ENCODE results near the gene ONECUT1.

DNA sequence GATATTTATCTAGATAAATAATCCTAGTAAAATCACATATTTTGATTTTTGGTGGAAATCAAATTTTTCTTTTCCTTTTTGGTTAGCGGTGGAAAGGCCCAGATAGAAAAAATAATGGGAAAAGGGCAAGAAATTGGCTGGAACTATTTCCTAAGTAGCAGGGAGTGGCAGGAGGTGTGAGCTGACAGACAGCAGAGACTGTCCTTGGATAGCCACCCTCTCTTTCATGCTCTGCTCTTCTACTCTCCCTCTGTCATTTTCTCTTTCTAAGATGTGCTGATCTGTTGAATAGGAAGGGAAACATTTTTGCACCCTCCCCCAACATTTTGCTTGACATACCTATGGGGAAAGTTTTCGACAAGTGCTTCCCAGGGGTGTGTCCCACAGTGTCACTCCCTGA lies 18.9 kb upstream of the ONECUT1 start:
- TF ChIP-seq, protein P1, sequence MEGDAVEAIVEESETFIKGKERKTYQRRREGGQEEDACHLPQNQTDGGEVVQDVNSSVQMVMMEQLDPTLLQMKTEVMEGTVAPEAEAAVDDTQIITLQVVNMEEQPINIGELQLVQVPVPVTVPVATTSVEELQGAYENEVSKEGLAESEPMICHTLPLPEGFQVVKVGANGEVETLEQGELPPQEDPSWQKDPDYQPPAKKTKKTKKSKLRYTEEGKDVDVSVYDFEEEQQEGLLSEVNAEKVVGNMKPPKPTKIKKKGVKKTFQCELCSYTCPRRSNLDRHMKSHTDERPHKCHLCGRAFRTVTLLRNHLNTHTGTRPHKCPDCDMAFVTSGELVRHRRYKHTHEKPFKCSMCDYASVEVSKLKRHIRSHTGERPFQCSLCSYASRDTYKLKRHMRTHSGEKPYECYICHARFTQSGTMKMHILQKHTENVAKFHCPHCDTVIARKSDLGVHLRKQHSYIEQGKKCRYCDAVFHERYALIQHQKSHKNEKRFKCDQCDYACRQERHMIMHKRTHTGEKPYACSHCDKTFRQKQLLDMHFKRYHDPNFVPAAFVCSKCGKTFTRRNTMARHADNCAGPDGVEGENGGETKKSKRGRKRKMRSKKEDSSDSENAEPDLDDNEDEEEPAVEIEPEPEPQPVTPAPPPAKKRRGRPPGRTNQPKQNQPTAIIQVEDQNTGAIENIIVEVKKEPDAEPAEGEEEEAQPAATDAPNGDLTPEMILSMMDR (IDR thresholded peaks at IDR 0.05): no peak
- TF ChIP-seq POLR2A (IDR thresholded peaks at IDR 0.05) (no peak), POLR2AphosphoS5 (IDR thresholded peaks at IDR 0.05) (no peak), EP300 (IDR thresholded peaks at IDR 0.05) (no peak)
